Naive B cell (primary cell): ENCODE results near the gene SORCS2. TPM values are rescaled to one million over a fixed set of nuclear protein-coding genes. Genes with fewer than 3 reads are reported as not detected.

Experiments
- ATAC-seq, 2 donors: fragments of 150-1000 bp; cut with Tn5 transposase; 2 replicates each; pipeline ENCODE4 v1.10.0; 2021; ENCODE audit warnings: low read depth in 2 of 2, mild to moderate bottlenecking in 2 of 2, moderate library complexity in 2 of 2
- DNase-seq: peaks from one replicate; pipeline ENCODE4 v3.0.0; 2022
- H3K27ac Mint-ChIP-seq, 6 donors: one replicate each; pipeline ENCODE4 v1.8.0; 2020 to 2022; ENCODE audit warnings: mild to moderate bottlenecking in 6 of 6, mixed read lengths in 6 of 6, moderate library complexity in 5 of 6, inconsistent platforms in 2 of 6
- H3K27me3 Mint-ChIP-seq, 3 donors: one replicate each; pipeline ENCODE4 v1.8.0; 2021 to 2022; ENCODE audit warnings: mixed read lengths in 3 of 3, mild to moderate bottlenecking in 1 of 3
- H3K36me3 Mint-ChIP-seq, 2 donors: one replicate each; pipeline ENCODE4 v1.8.0; 2020 to 2022; ENCODE audit warnings: mixed read lengths in 2 of 2, inconsistent platforms in 1 of 2, mild to moderate bottlenecking in 1 of 2
- H3K4me1 Mint-ChIP-seq, 3 donors: one replicate each; pipeline ENCODE4 v1.8.0; 2020 to 2022; ENCODE audit warnings: mixed read lengths in 3 of 3, inconsistent platforms in 1 of 3, mild to moderate bottlenecking in 1 of 3, moderate library complexity in 1 of 3
- H3K4me3 Mint-ChIP-seq, 8 donors: one replicate each; pipeline ENCODE4 v1.8.0; 2020 to 2022; ENCODE audit warnings: mild to moderate bottlenecking in 8 of 8, mixed read lengths in 8 of 8, moderate library complexity in 8 of 8, inconsistent platforms in 2 of 8
- H3K9me3 Mint-ChIP-seq, 7 donors: one replicate each; pipeline ENCODE4 v1.8.0; 2020 to 2022; ENCODE audit warnings: mixed read lengths in 7 of 7, mild to moderate bottlenecking in 5 of 7, inconsistent platforms in 2 of 7, moderate library complexity in 1 of 7
- polyA plus RNA-seq, 6 donors: library from polyadenylated mRNA; unstranded; fragments of 300-500 nt; fragmentation: Illumina TruSeq; gene quantifications; one replicate each; pipeline ENCODE4 v1.2.3, GENCODE V29; 2021; ENCODE audit warnings: low read depth in 6 of 6

The SORCS2 gene
- polyA plus RNA-seq, 6 donors from 2014 or later: not detected

GRCh38 chr4:7608046-7608445 is 415.7 kb downstream of the SORCS2 start:
- Mint-ChIP-seq H3K36me3 (no peaks in the 10 kb centered on the region), H3K4me3 (no peak overlapping the region), H3K9me3 (peaks cover 5 to 18% (median 11%) of the 10 kb centered on the region in 7 donors), H3K27ac (no peak overlapping the region), H3K27me3 (no peaks in the 10 kb centered on the region), H3K4me1 (no peaks in the 10 kb centered on the region)
- DNase-seq: no peak
- no peak for ATAC-seq

GRCh38 chr4:7609316-7609715 is 417.0 kb downstream of the SORCS2 start:
- ATAC-seq (no peak), DNase-seq (no peak)
- Mint-ChIP-seq H3K9me3 (peaks cover 0 to 10% (median 5%) of the 10 kb centered on the region in 7 donors), H3K36me3 (no peaks in the 10 kb centered on the region), H3K27me3 (no peaks in the 10 kb centered on the region), H3K4me3 (no peak overlapping the region), H3K4me1 (no peaks in the 10 kb centered on the region), H3K27ac (peak overlapping the region in 1 of 6 donors; percentile 0)

- Mint-ChIP-seq H3K27me3 (no peaks in the 10 kb centered on the region), H3K36me3 (no peaks in the 10 kb centered on the region), H3K4me3 (no peak overlapping the region), H3K27ac (no peak overlapping the region), H3K9me3 (peaks cover 0 to 3% (median 0%) of the 10 kb centered on the region in 7 donors), H3K4me1 (no peaks in the 10 kb centered on the region)
- no peak for ATAC-seq
- DNase-seq: no peak
Observed at GRCh38 chr4:7610022-7610670, 417.8 kb downstream of the SORCS2 start.

DNA sequence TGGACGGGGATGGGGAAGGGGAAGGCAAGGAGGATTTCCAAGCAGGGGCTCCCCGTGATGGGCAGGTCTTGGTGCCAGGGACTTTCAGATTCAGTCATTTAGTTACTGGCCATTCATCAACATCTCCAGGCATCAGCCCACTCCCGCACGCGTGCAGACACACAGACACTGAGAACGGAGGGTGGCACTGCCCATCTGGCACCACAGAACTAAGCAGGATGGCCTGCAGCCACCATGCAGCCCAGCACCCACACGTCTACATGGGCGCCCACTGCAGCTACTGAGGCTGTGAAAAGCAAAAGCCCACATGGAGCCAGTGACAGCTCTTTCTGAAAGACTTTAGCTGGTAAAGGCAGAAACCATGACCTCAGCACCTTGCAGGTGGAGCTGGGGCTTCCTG is 418.5 kb downstream of the SORCS2 start:
- H3K4me3 Mint-ChIP-seq: no peak overlapping the region
- H3K9me3 Mint-ChIP-seq: peaks cover 0 to 4% (median 2%) of the 10 kb centered on the region in 7 donors
- no peaks in the 10 kb centered on the region for H3K4me1 Mint-ChIP-seq
- no peak overlapping the region for H3K27ac Mint-ChIP-seq
- H3K27me3 Mint-ChIP-seq: no peaks in the 10 kb centered on the region
- H3K36me3 Mint-ChIP-seq: no peaks in the 10 kb centered on the region
- ATAC-seq: no peak
- DNase-seq: no peak

DNA sequence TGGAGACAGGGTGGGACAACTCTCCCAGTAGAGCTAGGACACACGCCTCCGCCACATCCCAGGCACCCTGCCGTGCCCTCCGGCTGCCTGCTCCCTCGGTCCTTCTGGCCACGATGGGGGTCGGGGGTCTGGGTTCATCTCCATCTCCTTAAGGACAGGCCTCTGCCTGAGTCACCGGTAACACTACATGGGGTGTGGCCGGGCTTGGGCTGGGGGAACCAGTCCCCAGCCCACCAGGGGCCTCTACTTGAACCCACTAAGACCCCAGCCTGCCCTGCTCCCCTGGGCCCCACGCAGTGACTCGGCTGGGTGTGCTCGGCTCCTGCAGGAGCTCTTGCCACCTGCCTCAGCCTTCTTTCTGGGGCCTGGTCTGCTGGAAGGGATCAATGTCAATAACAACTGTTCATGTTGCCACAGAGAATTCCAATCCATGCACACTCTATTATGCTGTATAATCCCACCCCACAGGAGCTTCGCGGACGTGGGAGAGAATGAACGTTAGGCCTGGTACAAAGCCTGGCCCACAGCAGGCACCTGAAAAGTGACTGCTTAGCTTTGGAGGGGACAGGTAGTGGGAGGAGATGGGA is 420.1 kb downstream of the SORCS2 start:
- DNase-seq (no peak), ATAC-seq (no peak)
- Mint-ChIP-seq H3K27ac (no peak overlapping the region), H3K4me3 (no peak overlapping the region), H3K9me3 (peaks cover 0 to 8% (median 4%) of the 10 kb centered on the region in 7 donors), H3K4me1 (no peaks in the 10 kb centered on the region), H3K36me3 (no peaks in the 10 kb centered on the region), H3K27me3 (no peaks in the 10 kb centered on the region)

- Mint-ChIP-seq H3K27ac (no peak overlapping the region), H3K4me1 (no peaks in the 10 kb centered on the region), H3K27me3 (no peaks in the 10 kb centered on the region), H3K36me3 (no peaks in the 10 kb centered on the region), H3K9me3 (peaks cover 0 to 8% (median 4%) of the 10 kb centered on the region in 7 donors), H3K4me3 (no peak overlapping the region)
- DNase-seq (no peak), ATAC-seq (no peak)
Observed at GRCh38 chr4:7614350-7614949, 422.1 kb downstream of the SORCS2 start.

- no peaks in the 10 kb centered on the region for H3K36me3 Mint-ChIP-seq
- DNase-seq (no peak), ATAC-seq (no peak)
- peaks cover 0 to under 1% (median 0%) of the 10 kb centered on the region in 3 donors for H3K4me1 Mint-ChIP-seq
- no peak overlapping the region for H3K4me3 Mint-ChIP-seq
- peaks cover 0 to 10% (median 2%) of the 10 kb centered on the region in 7 donors for H3K9me3 Mint-ChIP-seq
- H3K27me3 Mint-ChIP-seq: peaks cover 0 to 4% (median 0%) of the 10 kb centered on the region in 3 donors
- no peak overlapping the region for H3K27ac Mint-ChIP-seq
Observed at GRCh38 chr4:7616193-7616592, 423.9 kb downstream of the SORCS2 start.

- peaks cover 0 to 3% (median 0%) of the 10 kb centered on the region in 3 donors for H3K4me1 Mint-ChIP-seq
- no peak overlapping the region for H3K27ac Mint-ChIP-seq
- H3K27me3 Mint-ChIP-seq: peaks cover 3 to 12% (median 4%) of the 10 kb centered on the region in 3 donors
- peaks cover 0 to 14% (median 2%) of the 10 kb centered on the region in 7 donors for H3K9me3 Mint-ChIP-seq
- no peaks in the 10 kb centered on the region for H3K36me3 Mint-ChIP-seq
- no peak overlapping the region for H3K4me3 Mint-ChIP-seq
- ATAC-seq: no peak
- no peak for DNase-seq
Observed at GRCh38 chr4:7618361-7618760, 426.0 kb downstream of the SORCS2 start.

DNA sequence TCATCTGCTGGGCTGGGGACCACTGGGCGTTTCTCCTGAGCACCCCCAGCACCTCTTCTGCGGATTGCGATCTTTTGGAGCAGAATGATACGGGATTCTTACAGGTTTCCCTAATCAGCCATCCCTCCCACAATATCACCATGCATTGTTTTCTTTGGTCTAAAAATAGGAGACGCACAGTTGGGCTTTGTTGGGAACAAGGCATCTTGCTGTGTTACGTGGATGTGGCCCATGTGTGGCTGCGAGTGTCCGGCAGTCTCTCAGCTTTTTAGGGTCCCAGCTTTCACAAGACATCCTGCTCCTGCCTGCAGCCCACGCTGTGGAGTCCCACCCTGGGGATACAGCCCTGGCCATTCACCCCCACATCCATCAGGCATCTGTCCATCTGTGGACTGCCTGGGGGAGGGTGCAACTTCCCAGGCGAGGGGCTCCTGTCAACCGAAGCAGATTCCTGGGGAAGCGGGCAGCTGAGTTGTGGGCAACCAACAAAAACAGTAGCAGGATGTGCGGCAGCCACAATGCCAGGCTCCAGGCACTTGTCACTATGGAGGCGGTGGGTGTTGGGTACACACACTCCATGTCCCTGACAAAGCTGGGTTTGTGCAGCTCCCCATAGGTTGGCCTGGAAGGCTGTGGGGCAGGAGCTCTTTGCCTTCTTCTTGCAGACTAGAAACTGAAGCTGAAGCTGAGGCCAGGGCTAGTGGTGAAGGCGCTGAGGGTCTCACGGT is 427.9 kb downstream of the SORCS2 start:
- no peak overlapping the region for H3K27ac Mint-ChIP-seq
- peaks cover 4 to 17% (median 7%) of the 10 kb centered on the region in 3 donors for H3K27me3 Mint-ChIP-seq
- H3K36me3 Mint-ChIP-seq: no peaks in the 10 kb centered on the region
- H3K4me1 Mint-ChIP-seq: peaks cover 0 to 3% (median 0%) of the 10 kb centered on the region in 3 donors
- peaks cover 0 to 18% (median 2%) of the 10 kb centered on the region in 7 donors for H3K9me3 Mint-ChIP-seq
- ATAC-seq (no peak), DNase-seq (no peak)
- H3K4me3 Mint-ChIP-seq: no peak overlapping the region

DNA sequence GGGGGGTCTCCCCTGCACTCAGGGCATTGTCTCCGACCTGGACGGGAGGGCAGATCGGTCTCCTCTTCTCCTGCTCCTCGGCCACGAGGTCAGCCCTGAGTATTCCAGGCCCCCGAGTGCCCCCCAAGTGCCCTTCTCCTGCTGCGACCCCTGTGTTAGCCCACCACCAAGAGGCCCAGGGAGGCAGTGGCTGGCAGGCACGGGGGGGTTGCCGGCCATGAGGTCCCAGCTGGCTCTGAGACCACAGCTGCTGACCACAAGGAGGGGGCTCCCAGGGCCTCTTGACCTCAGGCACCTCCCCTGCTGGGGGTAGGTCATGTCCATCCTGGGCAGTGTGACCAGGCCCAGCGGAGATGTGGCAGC is 428.5 kb downstream of the SORCS2 start:
- Mint-ChIP-seq H3K4me1 (peaks cover 0 to 3% (median 0%) of the 10 kb centered on the region in 3 donors), H3K9me3 (peaks cover 0 to 15% (median 2%) of the 10 kb centered on the region in 7 donors), H3K36me3 (no peaks in the 10 kb centered on the region), H3K4me3 (no peak overlapping the region), H3K27ac (no peak overlapping the region), H3K27me3 (peaks cover 4 to 17% (median 7%) of the 10 kb centered on the region in 3 donors)
- ATAC-seq: no peak
- no peak for DNase-seq

- no peak overlapping the region for H3K4me3 Mint-ChIP-seq
- peaks cover 4 to 17% (median 7%) of the 10 kb centered on the region in 3 donors for H3K27me3 Mint-ChIP-seq
- peaks cover 0 to 3% (median 0%) of the 10 kb centered on the region in 3 donors for H3K4me1 Mint-ChIP-seq
- H3K9me3 Mint-ChIP-seq: peaks cover 0 to 10% (median 0%) of the 10 kb centered on the region in 7 donors
- DNase-seq: no peak
- H3K36me3 Mint-ChIP-seq: no peaks in the 10 kb centered on the region
- peak overlapping the region in 1 of 6 donors; percentile 8 for H3K27ac Mint-ChIP-seq
- ATAC-seq: no peak
Observed at GRCh38 chr4:7621252-7622035, 429.1 kb downstream of the SORCS2 start.

DNA sequence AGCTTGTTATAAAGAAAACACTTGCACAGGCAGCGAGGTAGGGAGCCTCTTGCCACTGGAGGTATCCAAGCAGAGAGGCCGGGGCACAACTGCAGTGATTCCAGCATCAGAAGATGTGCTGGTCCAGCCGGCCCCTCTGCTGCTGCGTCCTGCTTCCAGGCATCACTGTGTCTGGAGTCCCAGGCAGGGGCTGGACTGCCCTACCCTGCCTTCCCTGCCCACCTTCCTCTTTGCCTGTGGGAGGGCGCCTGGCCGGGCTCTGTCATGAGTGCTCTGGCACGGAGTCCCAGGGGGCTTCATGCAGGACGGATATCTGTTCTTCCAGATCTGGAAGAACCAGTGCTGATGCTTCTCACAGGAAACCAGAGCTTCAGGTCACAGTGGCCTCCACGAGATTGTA is 430.0 kb downstream of the SORCS2 start:
- Mint-ChIP-seq H3K36me3 (no peaks in the 10 kb centered on the region), H3K27ac (no peak overlapping the region), H3K4me1 (peaks cover 0 to 3% (median 0%) of the 10 kb centered on the region in 3 donors), H3K27me3 (peaks cover 4 to 17% (median 7%) of the 10 kb centered on the region in 3 donors), H3K4me3 (no peak overlapping the region), H3K9me3 (peaks cover 0 to 10% (median 0%) of the 10 kb centered on the region in 7 donors)
- no peak for DNase-seq
- ATAC-seq: no peak

DNA sequence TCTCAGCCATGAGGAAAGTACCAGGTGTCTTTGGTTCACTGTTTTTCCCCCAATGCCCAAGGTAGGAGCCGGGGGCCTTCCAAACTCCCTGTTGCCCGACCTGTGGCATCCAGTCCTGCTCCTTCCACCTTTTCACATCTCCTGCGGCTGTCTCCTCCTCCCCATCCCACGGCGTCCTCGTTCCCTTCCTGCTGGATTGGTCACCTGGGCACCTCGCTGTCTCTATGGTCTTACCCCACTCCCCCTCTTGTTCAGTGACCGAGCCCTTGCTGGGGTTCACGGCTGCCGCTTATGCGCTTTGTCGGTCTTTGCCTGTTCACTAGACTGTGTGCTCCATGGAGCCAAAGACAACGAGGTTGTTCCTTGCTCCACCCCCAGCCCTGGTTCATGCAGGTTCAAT is 431.1 kb downstream of the SORCS2 start:
- Mint-ChIP-seq H3K27me3 (peaks cover 4 to 17% (median 7%) of the 10 kb centered on the region in 3 donors), H3K36me3 (no peaks in the 10 kb centered on the region), H3K9me3 (peaks cover 0 to 10% (median 2%) of the 10 kb centered on the region in 7 donors), H3K4me3 (no peak overlapping the region), H3K27ac (no peak overlapping the region), H3K4me1 (peaks cover 0 to 3% (median 0%) of the 10 kb centered on the region in 3 donors)
- ATAC-seq: no peak
- DNase-seq: no peak
